SKM-1 (cell line): Measurements from ENCODE around the gene PRR33.

Experiments used
- DNase-seq: peaks from one replicate; lab custom pipeline; 2025; ENCODE audit not compliant: unreplicated experiment; lab: John Stamatoyannopoulos, UW

The PRR33 gene

GRCh38 chr11:1928470-1928890 lies 36.8 kb upstream of the PRR33 start:
- DNase-seq, result no peak

- DNase-seq, result no peak
Observed at GRCh38 chr11:1927848-1928469, 36.3 kb upstream of the PRR33 start.

DNA sequence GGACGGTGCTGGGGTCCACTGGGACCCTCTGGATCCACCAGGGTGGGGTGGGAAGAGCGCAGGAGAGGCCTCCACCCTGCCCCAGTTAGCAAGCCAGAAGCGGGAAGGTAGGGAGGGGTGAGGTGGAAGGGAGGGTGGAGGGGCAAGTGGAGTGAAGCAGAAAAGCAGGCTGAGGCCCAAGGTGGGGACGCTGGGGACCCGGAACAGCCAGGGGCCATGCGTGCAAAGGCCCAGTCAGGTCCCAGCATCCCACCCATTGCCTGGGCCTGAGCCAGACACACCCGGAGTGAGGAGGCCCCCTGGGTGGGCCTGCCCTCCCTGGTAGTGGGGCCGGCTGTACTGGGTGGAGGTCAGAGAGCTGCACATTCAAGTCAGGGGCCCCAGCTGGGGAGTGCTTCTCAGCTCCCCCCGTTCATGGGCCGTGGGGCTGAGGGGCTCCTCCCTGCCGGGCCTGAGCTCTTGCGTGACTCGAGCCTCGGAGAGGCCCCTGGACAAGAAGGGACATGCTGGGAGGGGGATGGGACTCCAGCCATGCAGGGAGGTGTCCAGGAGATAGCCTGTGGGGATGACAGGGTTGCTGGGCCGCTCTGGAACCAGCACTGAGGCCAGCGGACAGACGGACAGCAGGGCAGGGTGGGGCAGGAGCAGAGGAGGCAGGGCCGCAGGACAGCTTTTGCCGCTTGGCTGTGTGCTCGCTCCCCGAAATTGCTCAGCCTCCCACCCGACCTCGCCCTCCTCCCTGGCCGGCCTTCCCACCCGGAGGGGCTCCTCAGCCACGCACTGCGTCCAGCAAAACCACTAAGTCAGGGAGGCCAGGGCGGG lies 35.5 kb upstream of the PRR33 start:
- DNase-seq, result no peak

- no peak for DNase-seq
Observed at GRCh38 chr11:1926156-1927025, 34.7 kb upstream of the PRR33 start.

- no peak for DNase-seq
Observed at GRCh38 chr11:1925373-1926155, 33.9 kb upstream of the PRR33 start.

DNA sequence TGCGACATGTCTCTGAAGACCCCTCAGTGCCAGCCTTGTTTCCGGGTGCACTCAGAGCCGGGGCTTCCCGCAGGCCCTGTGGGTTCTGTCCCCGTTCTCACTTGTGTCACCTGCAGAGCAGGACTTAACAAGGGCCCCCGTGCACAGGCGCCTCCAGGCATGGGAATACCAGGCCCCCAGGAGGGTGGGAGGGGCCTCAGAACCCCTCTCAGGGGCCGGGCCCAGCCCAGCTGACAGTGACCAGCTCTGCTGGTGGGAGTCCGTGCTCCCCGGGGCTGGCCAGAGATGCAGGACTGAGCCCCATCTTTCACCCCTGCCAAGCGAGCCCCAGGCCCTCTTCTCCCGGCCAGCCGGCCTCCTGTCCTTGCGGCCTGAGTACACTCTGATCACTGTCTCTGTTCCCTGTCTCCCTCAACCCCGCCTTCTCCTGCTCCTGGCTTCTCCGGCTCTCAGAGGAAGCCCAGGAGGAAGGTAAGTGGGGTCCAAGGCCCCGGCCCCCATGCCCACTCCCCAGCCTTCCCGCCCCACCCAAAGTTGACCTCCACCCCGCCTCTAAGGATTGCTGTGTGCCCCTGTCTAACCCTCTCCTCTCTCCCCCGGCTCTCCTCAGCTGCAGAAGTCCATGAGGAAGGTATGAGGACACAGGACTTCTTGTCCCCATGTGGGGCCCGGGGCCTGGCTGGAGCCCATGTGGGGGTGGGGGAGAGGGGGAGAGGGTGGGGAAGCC lies 33.1 kb upstream of the PRR33 start:
- DNase-seq, result no peak

DNA sequence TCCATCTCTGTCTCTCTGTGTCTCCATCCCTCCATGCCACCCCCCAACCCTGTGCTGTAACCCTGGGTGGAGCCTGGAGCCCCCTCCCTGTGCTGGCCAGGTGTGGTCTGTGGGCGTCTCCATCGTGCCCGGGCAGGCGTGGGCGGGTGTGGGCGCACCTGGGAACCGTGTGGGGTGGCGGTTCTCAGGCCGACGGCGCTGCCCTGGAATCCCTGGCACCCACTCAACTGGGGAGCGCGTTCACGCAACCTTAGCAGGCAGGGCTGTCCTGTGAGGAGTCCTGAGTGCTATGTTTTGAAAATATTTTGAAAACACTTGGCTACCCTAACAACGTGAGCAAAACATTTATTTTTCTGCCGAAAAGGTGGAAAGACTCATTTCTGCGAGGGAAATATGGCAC lies 32.5 kb upstream of the PRR33 start:
- no peak for DNase-seq

DNA sequence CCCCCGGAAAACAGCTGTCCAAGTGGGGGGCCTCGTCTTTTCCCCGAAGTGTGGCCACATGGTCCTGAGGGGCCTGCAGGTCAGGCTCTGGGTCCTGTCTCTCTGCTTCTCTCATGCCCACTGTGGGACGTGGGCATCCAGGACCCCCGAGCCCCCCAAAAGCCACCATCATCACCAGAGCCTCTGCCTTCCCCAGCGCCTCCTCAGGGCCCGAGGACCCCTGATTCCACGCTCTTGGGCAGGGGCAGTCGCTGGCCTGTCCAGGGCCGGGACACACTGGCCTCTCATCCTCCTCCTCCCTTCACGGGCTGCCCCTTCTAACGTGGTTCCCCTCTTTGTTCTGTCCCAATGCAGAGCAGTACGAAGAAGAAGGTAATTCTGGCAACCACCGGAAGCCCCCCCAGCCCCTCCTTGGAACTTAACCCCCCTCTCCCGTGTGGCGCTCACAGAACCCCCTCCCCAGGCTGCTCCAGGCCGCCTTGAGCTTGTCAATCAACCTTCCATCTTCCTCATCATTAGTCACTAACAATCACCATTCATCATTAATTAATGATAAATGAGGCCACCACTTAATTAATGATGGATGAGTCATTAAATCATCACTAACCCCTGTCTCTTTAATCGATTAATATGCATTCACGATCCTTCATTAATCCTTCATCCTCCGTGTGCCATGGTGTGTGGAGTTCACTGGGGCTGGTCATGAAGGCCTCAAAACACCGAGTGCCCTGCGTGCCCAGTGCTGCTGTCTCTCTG lies 31.7 kb upstream of the PRR33 start:
- DNase-seq, result no peak

DNA sequence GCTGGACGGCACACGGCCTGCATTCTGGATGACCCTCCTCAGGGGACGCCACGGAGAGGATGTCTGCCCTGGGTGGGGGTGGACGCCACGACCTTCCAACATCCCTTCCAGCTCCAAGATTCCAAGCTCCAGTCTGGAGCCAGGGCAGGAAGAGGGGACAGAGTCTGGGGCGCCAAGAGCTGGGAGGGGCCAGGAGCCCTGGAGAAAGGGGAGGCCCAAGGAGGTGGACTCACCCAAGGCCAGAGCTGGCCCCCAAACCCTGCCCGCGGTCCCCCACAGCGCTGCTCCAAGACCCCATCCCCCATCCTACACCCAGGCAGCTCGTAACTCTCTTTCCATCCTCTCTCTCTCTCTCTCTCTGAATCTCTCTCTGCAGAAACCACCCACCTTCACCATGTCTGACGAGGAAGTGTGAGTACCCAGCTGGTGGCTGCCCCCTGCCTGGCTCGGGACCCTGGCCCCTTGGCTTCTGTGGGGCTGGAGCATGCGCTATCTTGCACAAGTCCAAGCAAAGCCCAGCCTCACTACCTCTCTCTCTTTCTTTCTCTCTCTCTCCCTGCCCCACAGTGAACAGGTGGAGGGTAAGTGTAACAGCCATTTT lies 30.9 kb upstream of the PRR33 start:
- DNase-seq, result no peak

- DNase-seq, result no peak
Observed at GRCh38 chr11:1921574-1922141, 30.0 kb upstream of the PRR33 start.

GRCh38 chr11:1920909-1921573 lies 29.3 kb upstream of the PRR33 start:
- DNase-seq, result no peak

GRCh38 chr11:1920128-1920908 lies 28.6 kb upstream of the PRR33 start:
- no peak for DNase-seq

DNA sequence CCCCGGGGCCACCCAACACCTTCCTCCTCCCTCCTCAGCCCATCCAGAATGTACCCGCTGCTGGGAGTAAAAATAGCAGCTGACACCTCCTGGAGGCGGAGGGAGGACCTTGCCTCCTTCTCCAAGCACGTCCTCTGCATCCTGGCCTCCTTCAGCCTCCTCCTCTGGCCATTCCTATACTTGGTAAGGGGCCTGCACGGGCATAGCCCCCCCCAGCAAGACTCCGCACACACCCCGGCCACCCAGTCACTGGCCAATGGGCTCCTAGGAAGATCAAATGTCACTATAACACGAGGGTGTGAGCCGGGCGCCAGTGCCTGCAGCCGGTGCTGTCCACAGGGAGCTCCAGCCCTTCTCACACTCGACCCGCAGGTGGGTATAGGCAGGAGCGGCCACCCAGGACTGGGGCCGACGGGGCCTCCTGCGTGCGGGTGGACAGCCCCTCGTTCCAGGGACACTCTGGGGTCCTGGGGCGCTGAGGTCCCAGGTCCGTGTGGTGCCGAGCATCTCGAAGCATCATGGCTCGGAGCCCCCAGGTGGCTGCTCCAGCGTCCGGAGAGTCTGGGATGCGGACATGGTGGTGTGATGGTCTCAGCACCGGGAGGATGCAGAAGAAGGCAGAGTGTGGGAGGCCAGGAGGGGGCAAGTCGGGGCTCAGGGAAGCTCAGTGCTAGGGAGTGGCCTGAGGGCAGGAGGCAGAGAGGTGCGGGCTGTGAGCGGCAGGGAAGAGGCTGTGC lies 27.9 kb upstream of the PRR33 start, which contains the start of gene TNNT3:
Gene TNNT3 (plus strand): TSS at position 313 of the 737 bp plus-strand sequence. CDS start 3,172 bp downstream, outside the sequence.
- no peak for DNase-seq

GRCh38 chr11:1918436-1919315 lies 27.0 kb upstream of the PRR33 start:
- DNase-seq, result no peak

GRCh38 chr11:1917523-1918435 lies 26.1 kb upstream of the PRR33 start:
- no peak for DNase-seq
